ENCODE measurements around the gene FGF12.

DNA sequence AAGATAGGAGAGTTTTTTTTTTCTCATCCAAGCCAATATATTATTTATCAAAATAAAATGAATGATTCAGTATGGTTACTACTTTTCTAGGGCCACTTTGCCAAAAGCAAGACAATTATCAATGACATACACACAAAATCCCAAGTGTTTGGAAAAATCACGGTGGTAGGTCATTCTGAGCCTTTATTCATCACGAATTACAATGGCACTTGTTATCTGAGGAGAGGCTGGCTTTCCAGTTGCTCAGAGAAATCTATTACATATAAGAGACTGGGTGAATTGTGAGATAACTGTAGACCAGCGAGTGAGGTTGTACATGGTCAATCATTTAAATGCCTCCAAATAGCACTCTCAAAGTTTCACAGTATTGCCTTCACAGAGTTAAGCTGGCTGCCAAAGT is 20.4 kb upstream of the FGF12 start:
- no peak for TF ChIP-seq ATRX (CRISPR knock-in tag; IDR thresholded peaks at IDR 0.05; ENCODE audit: borderline replicate concordance)
- TF ChIP-seq CTCF (CRISPR knock-in tag; IDR thresholded peaks at IDR 0.05), result no peak
- no peak for TF ChIP-seq NR3C1 (CRISPR knock-in tag; IDR thresholded peaks at IDR 0.05)
- no peak for TF ChIP-seq MEIS2 (CRISPR knock-in tag; IDR thresholded peaks at IDR 0.05)

Measured in HepG2 (cell line).